K562 (cell line): ENCODE results near the gene TSC22D2. TPM values are rescaled to one million over a fixed set of nuclear protein-coding genes. Genes with fewer than 3 reads are reported as not detected.

Experiments used
- DMBX1 ChIP-seq: fragments of 250-450 bp; sonication (Bioruptor Pico); IDR thresholded peaks from 2 replicates; pipeline ENCODE4 v1.8.0; 2022; ENCODE audit warnings: inconsistent platforms, mild to moderate bottlenecking, moderate library complexity, borderline replicate concordance
- PBX2 ChIP-seq, 2 experiments: IDR thresholded peaks in 1 of 2; conservative IDR thresholded peaks in 1 of 2; 2 replicates each; pipeline ENCODE4 v1.6.1; 2016; ENCODE audit warnings: low read depth in 2 of 2, mild to moderate bottlenecking in 1 of 2, missing compliant biosample characterization in 1 of 2, missing genetic modification characterization in 1 of 2, moderate library complexity in 1 of 2
- RHOXF2B ChIP-seq: fragments of 250-450 bp; sonication (Bioruptor Pico); conservative IDR thresholded peaks from 2 replicates; pipeline ENCODE4 v1.5.1; 2021
- ZNF232 ChIP-seq: sonication (generic); formaldehyde crosslinking; IDR thresholded peaks from 2 replicates; pipeline ENCODE4 v1.8.0; 2022; ENCODE audit warnings: mild to moderate bottlenecking, missing genetic modification reagents
- ZNF592 ChIP-seq: fragments of 450-650 bp; IDR thresholded peaks from 2 replicates; pipeline ENCODE4 v1.6.1; 2017; ENCODE audit warnings: antibody characterized with exemption, mild to moderate bottlenecking
- polyA plus RNA-seq, 8 experiments: library from polyadenylated mRNA; depleted of rRNA in 4 of 8; stranded (reverse) in 5 of 8; unstranded in 3 of 8; fragments of >200 nt; fragmentation: Nextera tagmentation in 2 of 8; fragmentation: Illumina TruSeq in 1 of 8; extraction: Ambion mirVana in 2 of 8; extraction: Trizol in 1 of 8; gene quantifications; 2 replicates each; pipeline versions ENCODE4 v1.2.1 to v1.2.3, GENCODE V29; 2011 to 2014; ENCODE audit warnings: inconsistent platforms in 1 of 8, missing spikeins in 1 of 8
- total RNA-seq, 7 experiments: library from RNA; depleted of rRNA in 6 of 7; stranded (reverse); fragments of >200 nt in 6 of 7; fragmentation: Illumina TruSeq in 2 of 7; extraction: Trizol in 2 of 7; gene quantifications; 2 replicates each; pipeline versions ENCODE4 v1.2.1 to v1.2.3, GENCODE V29; 2011 to 2021; ENCODE audit warnings: low replicate concordance in 1 of 7

Gene TSC22D2
- total and polyA plus RNA-seq, 9 of the 15 experiments (the other 6 are each of a cell fraction or from before 2014, with no cell fraction given): 5.5 to 44.0 (median 19.3) TPM

- peak; percentile 54 for TF ChIP-seq ZNF592
- TF ChIP-seq PBX2 (CRISPR knock-in tag; IDR thresholded peaks at IDR 0.05; ENCODE audit: low read depth): no peak
- peak; percentile 72 for TF ChIP-seq PBX2 (tag; conservative IDR thresholded peaks at IDR 0.05; ENCODE audit: low read depth)
- TF ChIP-seq RHOXF2B: no peak
- TF ChIP-seq ZNF232 (CRISPR knock-in tag): no peak
- TF ChIP-seq DMBX1: peak; percentile 63; the same call in 1 of the 2 replicates
Measured at GRCh38 chr3:150446470-150446977, 38.4 kb downstream of the TSC22D2 start (continued).
